Hepatocyte (in vitro differentiated cells): ENCODE data around the gene GFER. TPM values are rescaled to one million over a fixed set of nuclear protein-coding genes. Genes with fewer than 3 reads are reported as not detected.

ENCODE experiments used
- DNase-seq: peaks from one replicate; pipeline ENCODE4 v3.0.0-alpha.2; 2016; ENCODE audit warnings: low spot score
- H2AFZ ChIP-seq: fragments of 200-600 bp; sonication (generic); 2 replicates; pipeline ENCODE4 v1.6.0; 2016; ENCODE audit warnings: antibody characterized with exemption, mild to moderate bottlenecking
- H3K27ac ChIP-seq: fragments of 200-600 bp; sonication (generic); 2 replicates; pipeline ENCODE4 v1.5.1; 2016; ENCODE audit warnings: mild to moderate bottlenecking
- H3K27me3 ChIP-seq: fragments of 200-600 bp; sonication (generic); 2 replicates; pipeline ENCODE4 v1.6.1; 2016
- H3K36me3 ChIP-seq: fragments of 200-600 bp; sonication (generic); replicated peaks from 2 replicates; pipeline ENCODE4 v1.5.1; 2016; ENCODE audit warnings: low read depth; ENCODE audit not compliant: insufficient read depth
- H3K4me1 ChIP-seq: fragments of 200-600 bp; sonication (generic); 2 replicates; pipeline ENCODE4 v1.5.1; 2016; ENCODE audit warnings: mild to moderate bottlenecking, moderate library complexity; ENCODE audit not compliant: insufficient read depth
- H3K4me2 ChIP-seq: fragments of 200-600 bp; sonication (generic); 2 replicates; pipeline ENCODE4 v1.6.0; 2016
- H3K4me3 ChIP-seq: fragments of 200-600 bp; sonication (generic); 2 replicates; pipeline ENCODE4 v1.5.1; 2016; ENCODE audit warnings: mild to moderate bottlenecking
- H3K79me2 ChIP-seq: fragments of 200-600 bp; sonication (generic); 2 replicates; pipeline ENCODE4 v1.6.0; 2017; ENCODE audit warnings: mild to moderate bottlenecking
- H3K9me2 ChIP-seq: fragments of 200-600 bp; sonication (generic); replicated peaks from 2 replicates; pipeline ENCODE4 v1.6.0; 2017; ENCODE audit warnings: mild to moderate bottlenecking; ENCODE audit not compliant: insufficient read depth
- H3K9me3 ChIP-seq: fragments of 200-600 bp; sonication (generic); 2 replicates; pipeline ENCODE4 v1.5.1; 2016; ENCODE audit warnings: low read depth, mild to moderate bottlenecking
- H4K20me1 ChIP-seq: fragments of 200-600 bp; sonication (generic); 2 replicates; pipeline ENCODE4 v1.6.0; 2016; ENCODE audit warnings: mild to moderate bottlenecking; ENCODE audit not compliant: insufficient read depth, poor library complexity, severe bottlenecking
- EZH2 ChIP-seq: fragments of 200-600 bp; sonication (generic); IDR thresholded peaks from 2 replicates; pipeline ENCODE4 v1.6.1; 2016; ENCODE audit warnings: antibody characterized with exemption, mild to moderate bottlenecking, borderline replicate concordance
- EZH2phosphoT487 ChIP-seq: fragments of 200-600 bp; sonication (generic); IDR thresholded peaks from one replicate; pipeline ENCODE4 v1.6.1; 2018; ENCODE audit warnings: antibody characterized with exemption, mild to moderate bottlenecking, low read depth, moderate library complexity; ENCODE audit not compliant: unreplicated experiment, severe bottlenecking
- WGBS: methylation state at CpG from one replicate; pipeline ENCODE4 v1.1.6; 2016; ENCODE audit warnings: low lambda C conversion rate; ENCODE audit errors: missing lambda C conversion rate; 5-methylcytosine and 5-hydroxymethylcytosine counted together
- polyA plus RNA-seq: library from polyadenylated mRNA; unstranded; fragments of >200 nt; fragmentation: Nextera tagmentation; extraction: Ambion mirVana; gene quantifications from 2 replicates; pipeline ENCODE4 v1.2.1, GENCODE V29; 2016
- total RNA-seq: library from RNA; depleted of rRNA; stranded (reverse); fragments of >200 nt; gene quantifications from 2 replicates; pipeline ENCODE4 v1.2.3, GENCODE V29; 2014
- TF ChIP-seq, protein P1 (sequence below): fragments of 200-600 bp; sonication (generic); IDR thresholded peaks from 2 replicates; pipeline ENCODE4 v1.5.1; 2016; ENCODE audit warnings: antibody characterized with exemption, mild to moderate bottlenecking; ENCODE audit not compliant: poor library complexity

Gene GFER
- total and polyA plus RNA-seq, 2 experiments from 2014 or later, result 34.9 to 44.0 TPM

- peaks cover 4% of the 10 kb centered on the region for H3K79me2 ChIP-seq
- H3K4me1 ChIP-seq, result peaks cover 10% of the 10 kb centered on the region
- H3K4me3 ChIP-seq, result no peak overlapping the region
- no peaks in the 10 kb centered on the region for H3K9me2 ChIP-seq
- H3K36me3 ChIP-seq, result no peaks in the 10 kb centered on the region
- no peak for DNase-seq
- peak overlapping the region; percentile 53 for H3K27ac ChIP-seq
- peaks cover 7% of the 10 kb centered on the region for H4K20me1 ChIP-seq
- no peak overlapping the region for H3K4me2 ChIP-seq
- H3K27me3 ChIP-seq, result no peaks in the 10 kb centered on the region
- H2AFZ ChIP-seq, result no peak overlapping the region
- 94% methylated on average over 27 of the region's 27 CpGs for WGBS
- H3K9me3 ChIP-seq, result no peaks in the 10 kb centered on the region
- TF ChIP-seq EZH2 (no peak), EZH2phosphoT487 (no peak)
- TF ChIP-seq, protein P1, sequence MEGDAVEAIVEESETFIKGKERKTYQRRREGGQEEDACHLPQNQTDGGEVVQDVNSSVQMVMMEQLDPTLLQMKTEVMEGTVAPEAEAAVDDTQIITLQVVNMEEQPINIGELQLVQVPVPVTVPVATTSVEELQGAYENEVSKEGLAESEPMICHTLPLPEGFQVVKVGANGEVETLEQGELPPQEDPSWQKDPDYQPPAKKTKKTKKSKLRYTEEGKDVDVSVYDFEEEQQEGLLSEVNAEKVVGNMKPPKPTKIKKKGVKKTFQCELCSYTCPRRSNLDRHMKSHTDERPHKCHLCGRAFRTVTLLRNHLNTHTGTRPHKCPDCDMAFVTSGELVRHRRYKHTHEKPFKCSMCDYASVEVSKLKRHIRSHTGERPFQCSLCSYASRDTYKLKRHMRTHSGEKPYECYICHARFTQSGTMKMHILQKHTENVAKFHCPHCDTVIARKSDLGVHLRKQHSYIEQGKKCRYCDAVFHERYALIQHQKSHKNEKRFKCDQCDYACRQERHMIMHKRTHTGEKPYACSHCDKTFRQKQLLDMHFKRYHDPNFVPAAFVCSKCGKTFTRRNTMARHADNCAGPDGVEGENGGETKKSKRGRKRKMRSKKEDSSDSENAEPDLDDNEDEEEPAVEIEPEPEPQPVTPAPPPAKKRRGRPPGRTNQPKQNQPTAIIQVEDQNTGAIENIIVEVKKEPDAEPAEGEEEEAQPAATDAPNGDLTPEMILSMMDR, result no peak
Measured at GRCh38 chr16:1998360-1998835, 14.4 kb downstream of the GFER start.

- Histone ChIP-seq H3K27ac (no peak overlapping the region), H3K36me3 (no peaks in the 10 kb centered on the region)
Measured at GRCh38 chr16:1998852-1999801, 15.1 kb downstream of the GFER start.

DNA sequence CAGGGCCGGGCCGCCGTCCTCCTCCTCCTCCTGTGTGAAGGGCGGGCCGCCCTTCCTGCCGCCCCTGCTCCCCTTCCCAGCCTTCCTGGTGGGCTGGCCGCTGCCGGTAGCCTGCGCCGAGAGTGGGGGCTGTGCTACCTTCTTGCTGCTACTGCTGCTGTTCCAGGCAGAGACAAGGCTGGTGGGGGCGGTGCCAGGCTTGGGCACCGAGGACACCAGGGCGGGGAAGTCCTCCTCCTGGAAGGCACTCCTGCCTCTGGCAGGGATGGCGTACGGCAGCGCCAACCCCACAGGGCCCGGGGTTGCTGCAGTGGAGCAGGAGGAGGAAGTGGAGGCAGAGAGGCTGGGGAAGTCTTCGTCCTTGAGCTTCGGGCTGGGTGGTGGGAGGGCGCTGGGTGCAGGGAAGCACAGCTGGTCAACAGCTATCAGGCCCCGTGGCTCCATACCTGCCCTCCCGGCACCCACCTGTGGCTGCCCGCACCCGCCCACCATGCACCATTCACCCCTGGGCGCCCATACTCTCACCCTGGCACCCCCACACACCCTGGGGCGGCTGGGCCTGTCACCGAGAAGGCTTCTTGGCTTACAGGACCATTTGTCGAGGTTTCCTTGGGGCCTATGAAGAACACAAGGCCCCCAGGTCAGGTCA, 16.0 kb downstream of the GFER start:
- no peaks in the 10 kb centered on the region for H3K9me2 ChIP-seq
- peaks cover 15% of the 10 kb centered on the region for H3K4me1 ChIP-seq
- no peaks in the 10 kb centered on the region for H3K36me3 ChIP-seq
- no peak overlapping the region for H3K27ac ChIP-seq
- 98% methylated on average over 25 of the region's 28 CpGs for WGBS
- no peak overlapping the region for H3K4me2 ChIP-seq
- DNase-seq, result no peak
- H4K20me1 ChIP-seq, result peaks cover 18% of the 10 kb centered on the region
- no peaks in the 10 kb centered on the region for H3K9me3 ChIP-seq
- no peak overlapping the region for H2AFZ ChIP-seq
- H3K4me3 ChIP-seq, result no peak overlapping the region
- no peak for TF ChIP-seq EZH2
- TF ChIP-seq, protein P1, result no peak
- no peak for TF ChIP-seq EZH2phosphoT487
- no peaks in the 10 kb centered on the region for H3K27me3 ChIP-seq
- peaks cover 17% of the 10 kb centered on the region for H3K79me2 ChIP-seq

More at GRCh38 chr16:1998852-1999801, 15.1 kb downstream of the GFER start:
- WGBS, result 98% methylated on average over 31 of the region's 39 CpGs
- DNase-seq, result no peak
- H3K4me3 ChIP-seq, result no peak overlapping the region
- H2AFZ ChIP-seq, result no peak overlapping the region
- H4K20me1 ChIP-seq, result peaks cover 12% of the 10 kb centered on the region
- H3K4me2 ChIP-seq, result no peak overlapping the region
- H3K4me1 ChIP-seq, result peaks cover 12% of the 10 kb centered on the region
- no peaks in the 10 kb centered on the region for H3K9me2 ChIP-seq
- TF ChIP-seq, protein P1, result no peak
- no peak for TF ChIP-seq EZH2
- no peak for TF ChIP-seq EZH2phosphoT487
- H3K79me2 ChIP-seq, result peaks cover 8% of the 10 kb centered on the region
- no peaks in the 10 kb centered on the region for H3K9me3 ChIP-seq
- H3K27me3 ChIP-seq, result no peaks in the 10 kb centered on the region
